Measurements from ENCODE around the gene HOXA3.

HOXA3 gene

GRCh38 chr7:27101171-27101956 is 51.0 kb downstream of the HOXA3 start:
- Histone ChIP-seq H3K27me3 (peaks cover 92% of the 10 kb centered on the region), H3K27ac (no peak overlapping the region), H3K36me3 (peaks cover 36% of the 10 kb centered on the region), H3K9me3 (no peaks in the 10 kb centered on the region), H3K4me1 (ENCODE audit: control insufficient read depth in 1 of 2, insufficient read depth in 1 of 2, low read depth in 1 of 2, low read length in 1 of 2) (peaks cover 23 to 37% of the 10 kb centered on the region in 2 experiments), H3K4me3 (ENCODE audit: low read depth in 1 of 2, low read length in 1 of 2) (no peak overlapping the region)
- no peak for TF ChIP-seq CTCF (IDR thresholded peaks at IDR 0.05)

GRCh38 chr7:27100694-27101170 is 51.7 kb downstream of the HOXA3 start:
- Histone ChIP-seq H3K27me3 (peaks cover 86% of the 10 kb centered on the region), H3K4me1 (ENCODE audit: control insufficient read depth in 1 of 2, insufficient read depth in 1 of 2, low read depth in 1 of 2, low read length in 1 of 2) (peaks cover 23 to 37% of the 10 kb centered on the region in 2 experiments), H3K27ac (no peak overlapping the region), H3K9me3 (no peaks in the 10 kb centered on the region), H3K36me3 (peaks cover 36% of the 10 kb centered on the region), H3K4me3 (ENCODE audit: low read depth in 1 of 2, low read length in 1 of 2) (no peak overlapping the region)
- no peak for TF ChIP-seq CTCF (IDR thresholded peaks at IDR 0.05)

- no peaks in the 10 kb centered on the region for H3K9me3 ChIP-seq
- H3K4me1 ChIP-seq (ENCODE audit: control insufficient read depth in 1 of 2, insufficient read depth in 1 of 2, low read depth in 1 of 2, low read length in 1 of 2), result peaks cover 32 to 47% of the 10 kb centered on the region in 2 experiments
- H3K36me3 ChIP-seq, result peaks cover 36% of the 10 kb centered on the region
- no peak overlapping the region for H3K4me3 ChIP-seq (ENCODE audit: low read depth in 1 of 2, low read length in 1 of 2)
- H3K27ac ChIP-seq, result no peak overlapping the region
- no peak for TF ChIP-seq CTCF (IDR thresholded peaks at IDR 0.05)
- H3K27me3 ChIP-seq, result peaks cover 84% of the 10 kb centered on the region
Observed at GRCh38 chr7:27099453-27100370, 52.7 kb downstream of the HOXA3 start.

- H3K27ac ChIP-seq, result peak overlapping the region; percentile 96
Observed at GRCh38 chr7:27098578-27099451, 53.6 kb downstream of the HOXA3 start.

More at GRCh38 chr7:27098578-27099451, 53.6 kb downstream of the HOXA3 start:
- Histone ChIP-seq H3K27me3 (peaks cover 84% of the 10 kb centered on the region), H3K36me3 (peaks cover 36% of the 10 kb centered on the region), H3K4me3 (ENCODE audit: low read depth in 1 of 2, low read length in 1 of 2) (peak overlapping the region; percentile 95 to 99), H3K9me3 (no peaks in the 10 kb centered on the region), H3K4me1 (ENCODE audit: control insufficient read depth in 1 of 2, insufficient read depth in 1 of 2, low read depth in 1 of 2, low read length in 1 of 2) (peaks cover 32 to 50% of the 10 kb centered on the region in 2 experiments)
- TF ChIP-seq CTCF (IDR thresholded peaks at IDR 0.05), result no peak
